Neural cell (in vitro differentiated cells): Measurements from ENCODE around the gene SEC14L1. TPM values are rescaled to one million over a fixed set of nuclear protein-coding genes. Genes with fewer than 3 reads are reported as not detected.

Source experiments
- H2AFZ ChIP-seq: fragments of 200-600, 300-800 bp; sonication (generic), shearing (Covaris generic); 2 replicates; pipeline ENCODE4 v1.6.0; 2014; ENCODE audit warnings: low read depth, mild to moderate bottlenecking, antibody characterized with exemption, low read length, moderate library complexity
- H3F3A ChIP-seq: fragments of 200-600 bp; shearing (Covaris generic); 2 replicates; pipeline ENCODE4 v1.6.1; 2016; ENCODE audit warnings: mild to moderate bottlenecking, moderate library complexity, mixed read lengths, antibody characterized with exemption, low read length; ENCODE audit not compliant: insufficient read depth, poor library complexity, severe bottlenecking
- H3K27ac ChIP-seq: fragments of 200-600, 300-800 bp; sonication (generic), shearing (Covaris generic); 2 replicates; pipeline ENCODE4 v1.5.1; 2014; ENCODE audit warnings: mild to moderate bottlenecking, low read length, moderate library complexity
- H3K27me3 ChIP-seq: fragments of 300-800, 200-600 bp; sonication (generic), shearing (Covaris generic); 2 replicates; pipeline ENCODE4 v1.6.0; 2014; ENCODE audit warnings: mild to moderate bottlenecking, low read depth, low read length, moderate library complexity; ENCODE audit not compliant: insufficient read depth
- H3K36me3 ChIP-seq: fragments of 300-800, 200-600 bp; sonication (generic), shearing (Covaris generic); 2 replicates; pipeline ENCODE4 v1.5.1; 2014; ENCODE audit warnings: mild to moderate bottlenecking, antibody characterized with exemption, low read length, moderate library complexity; ENCODE audit not compliant: insufficient read depth
- H3K4me2 ChIP-seq: fragments of 300-800, 200-600 bp; sonication (generic), shearing (Covaris generic); 2 replicates; pipeline ENCODE4 v1.6.0; 2014; ENCODE audit warnings: mild to moderate bottlenecking, low read length
- H3K4me3 ChIP-seq: fragments of 300-800, 200-600 bp; sonication (generic), shearing (Covaris generic); 2 replicates; pipeline ENCODE4 v1.5.1; 2014; ENCODE audit warnings: mild to moderate bottlenecking, low read length, moderate library complexity
- H3K79me2 ChIP-seq: fragments of 200-600 bp; shearing (Covaris generic); replicated peaks from 2 replicates; pipeline ENCODE4 v1.6.0; 2014; ENCODE audit warnings: mild to moderate bottlenecking, low read length, moderate library complexity; ENCODE audit not compliant: insufficient read depth
- H3K9ac ChIP-seq: fragments of 300-800, 200-600 bp; sonication (generic), shearing (Covaris generic); 2 replicates; pipeline ENCODE4 v1.6.1; 2016; ENCODE audit warnings: mild to moderate bottlenecking, low read length, mixed read lengths
- H3K9me2 ChIP-seq: fragments of 200-600 bp; shearing (Covaris generic); 2 replicates; pipeline ENCODE4 v1.6.1; 2016; ENCODE audit warnings: mild to moderate bottlenecking, low read length, mixed read lengths; ENCODE audit not compliant: insufficient read depth
- H3K9me3 ChIP-seq: fragments of 200-600, 300-800 bp; sonication (generic), shearing (Covaris generic); 2 replicates; pipeline ENCODE4 v1.6.1; 2016; ENCODE audit warnings: mild to moderate bottlenecking, mixed run types, low read length, moderate library complexity, mixed read lengths
- H4K20me1 ChIP-seq: fragments of 200-600 bp; shearing (Covaris generic); 2 replicates; pipeline ENCODE4 v1.6.1; 2016; ENCODE audit warnings: mild to moderate bottlenecking, mixed run types; ENCODE audit not compliant: insufficient read depth
- EP300 ChIP-seq: fragments of 450-650 bp; conservative IDR thresholded peaks from 2 replicates; pipeline ENCODE4 v1.6.1; 2014; ENCODE audit warnings: antibody characterized with exemption, mild to moderate bottlenecking, moderate library complexity; ENCODE audit not compliant: poor library complexity, severe bottlenecking
- EZH2 ChIP-seq: fragments of 200-600, 300-800 bp; shearing (Covaris generic), sonication (generic); IDR thresholded peaks from 2 replicates; pipeline ENCODE4 v1.6.1; 2014; ENCODE audit warnings: antibody characterized with exemption, low read length, borderline replicate concordance, mild to moderate bottlenecking; ENCODE audit not compliant: insufficient read depth, poor library complexity, severe bottlenecking
- MXI1 ChIP-seq: fragments of 450-650 bp; conservative IDR thresholded peaks from 2 replicates; pipeline ENCODE4 v1.6.1; 2014; ENCODE audit warnings: antibody characterized with exemption, mild to moderate bottlenecking; ENCODE audit not compliant: poor library complexity, severe bottlenecking
- POLR2AphosphoS5 ChIP-seq: IDR thresholded peaks from 2 replicates; pipeline ENCODE4 v1.6.1; 2012
- RAD21 ChIP-seq: fragments of 450-650 bp; conservative IDR thresholded peaks from 2 replicates; pipeline ENCODE4 v1.6.1; 2014; ENCODE audit warnings: antibody characterized with exemption, mild to moderate bottlenecking, moderate library complexity
- SMC3 ChIP-seq: fragments of 450-650 bp; conservative IDR thresholded peaks from 2 replicates; pipeline ENCODE4 v1.6.1; 2014; ENCODE audit warnings: antibody characterized with exemption, mild to moderate bottlenecking, moderate library complexity; ENCODE audit not compliant: poor library complexity
- TAF1 ChIP-seq: IDR thresholded peaks from 2 replicates; pipeline ENCODE4 v1.6.1; 2012; ENCODE audit warnings: low read depth
- polyA plus RNA-seq: library from polyadenylated mRNA; depleted of rRNA; stranded (reverse); fragments of >200 nt; gene quantifications from 2 replicates; pipeline ENCODE4 v1.2.3, GENCODE V29; 2014
- TF ChIP-seq, protein P1 (sequence below): IDR thresholded peaks from 2 replicates; pipeline ENCODE4 v1.6.1; 2012; ENCODE audit warnings: borderline replicate concordance
- TF ChIP-seq, protein P2 (sequence below): fragments of 450-650 bp; IDR thresholded peaks from 2 replicates; pipeline ENCODE4 v1.5.1; 2014; ENCODE audit warnings: antibody characterized with exemption, mild to moderate bottlenecking, moderate library complexity; ENCODE audit not compliant: poor library complexity, severe bottlenecking

The SEC14L1 gene
- polyA plus RNA-seq, 1 donor from 2014 or later: 40.4 TPM

DNA sequence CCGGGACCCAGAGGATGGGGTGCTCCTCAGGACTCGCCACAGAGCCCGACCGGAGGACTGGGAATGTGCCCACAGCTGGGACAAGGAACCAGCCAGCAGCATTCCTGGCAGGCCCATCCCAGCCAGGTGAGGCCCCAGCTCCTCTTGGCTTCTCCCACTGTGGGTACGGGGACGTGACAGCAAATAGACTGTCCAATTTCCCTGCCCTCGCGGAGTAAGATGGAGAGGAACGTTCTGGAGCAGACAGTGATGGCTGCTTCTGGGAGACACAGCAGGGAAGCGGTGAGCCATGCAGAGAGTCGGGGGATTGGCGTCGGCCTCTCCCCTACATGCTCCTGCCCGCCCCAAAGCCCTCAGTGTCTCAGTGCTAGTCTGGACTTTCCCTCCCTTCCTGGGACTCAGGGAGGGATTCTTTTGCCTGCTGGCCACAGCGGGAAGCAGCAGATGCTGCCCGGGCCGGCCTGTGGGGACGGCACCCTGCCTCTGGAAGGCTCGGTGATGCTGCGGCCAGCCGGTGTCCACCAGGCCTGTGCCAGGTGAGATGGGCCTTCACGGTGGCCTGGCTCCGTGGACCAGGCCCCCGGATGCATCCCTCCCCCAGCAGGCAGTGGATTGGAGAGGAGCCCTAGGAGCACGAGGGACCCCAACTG lies 89.1 kb downstream of the SEC14L1 start:
- Histone ChIP-seq H4K20me1 (no peaks in the 10 kb centered on the region), H3K4me2 (no peak overlapping the region), H3K79me2 (no peaks in the 10 kb centered on the region), H3K27me3 (no peaks in the 10 kb centered on the region), H3K36me3 (no peaks in the 10 kb centered on the region), H3K9me3 (no peaks in the 10 kb centered on the region), H3K9me2 (no peaks in the 10 kb centered on the region), H3K4me3 (no peak overlapping the region), H3K27ac (no peak overlapping the region), H3F3A (no peaks in the 10 kb centered on the region), H2AFZ (no peak overlapping the region), H3K9ac (no peak overlapping the region)
- TF ChIP-seq, protein P1, sequence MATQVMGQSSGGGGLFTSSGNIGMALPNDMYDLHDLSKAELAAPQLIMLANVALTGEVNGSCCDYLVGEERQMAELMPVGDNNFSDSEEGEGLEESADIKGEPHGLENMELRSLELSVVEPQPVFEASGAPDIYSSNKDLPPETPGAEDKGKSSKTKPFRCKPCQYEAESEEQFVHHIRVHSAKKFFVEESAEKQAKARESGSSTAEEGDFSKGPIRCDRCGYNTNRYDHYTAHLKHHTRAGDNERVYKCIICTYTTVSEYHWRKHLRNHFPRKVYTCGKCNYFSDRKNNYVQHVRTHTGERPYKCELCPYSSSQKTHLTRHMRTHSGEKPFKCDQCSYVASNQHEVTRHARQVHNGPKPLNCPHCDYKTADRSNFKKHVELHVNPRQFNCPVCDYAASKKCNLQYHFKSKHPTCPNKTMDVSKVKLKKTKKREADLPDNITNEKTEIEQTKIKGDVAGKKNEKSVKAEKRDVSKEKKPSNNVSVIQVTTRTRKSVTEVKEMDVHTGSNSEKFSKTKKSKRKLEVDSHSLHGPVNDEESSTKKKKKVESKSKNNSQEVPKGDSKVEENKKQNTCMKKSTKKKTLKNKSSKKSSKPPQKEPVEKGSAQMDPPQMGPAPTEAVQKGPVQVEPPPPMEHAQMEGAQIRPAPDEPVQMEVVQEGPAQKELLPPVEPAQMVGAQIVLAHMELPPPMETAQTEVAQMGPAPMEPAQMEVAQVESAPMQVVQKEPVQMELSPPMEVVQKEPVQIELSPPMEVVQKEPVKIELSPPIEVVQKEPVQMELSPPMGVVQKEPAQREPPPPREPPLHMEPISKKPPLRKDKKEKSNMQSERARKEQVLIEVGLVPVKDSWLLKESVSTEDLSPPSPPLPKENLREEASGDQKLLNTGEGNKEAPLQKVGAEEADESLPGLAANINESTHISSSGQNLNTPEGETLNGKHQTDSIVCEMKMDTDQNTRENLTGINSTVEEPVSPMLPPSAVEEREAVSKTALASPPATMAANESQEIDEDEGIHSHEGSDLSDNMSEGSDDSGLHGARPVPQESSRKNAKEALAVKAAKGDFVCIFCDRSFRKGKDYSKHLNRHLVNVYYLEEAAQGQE: no peak
- no peak for TF ChIP-seq RAD21
- no peak for TF ChIP-seq MXI1
- no peak for TF ChIP-seq EZH2

DNA sequence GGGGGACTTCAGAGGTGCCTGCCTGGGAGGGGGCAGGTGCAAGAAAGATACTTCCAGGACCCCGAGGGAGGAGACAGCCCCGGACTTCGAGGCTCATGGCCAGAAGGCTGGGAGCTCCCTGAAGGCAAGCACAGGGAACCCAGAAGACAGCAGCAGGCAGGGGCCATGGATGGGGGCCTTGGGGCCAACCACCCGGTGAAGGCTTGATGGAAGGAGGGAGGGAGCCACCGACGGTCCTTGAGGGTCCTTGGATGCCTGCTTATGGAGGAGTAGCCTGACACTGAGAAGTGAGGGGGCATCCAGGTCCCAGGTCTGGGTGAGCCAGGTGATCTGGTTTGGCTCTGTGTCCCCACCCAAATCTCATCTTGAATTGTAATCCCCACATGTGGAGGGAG lies 89.7 kb downstream of the SEC14L1 start:
- no peaks in the 10 kb centered on the region for H3F3A ChIP-seq
- no peaks in the 10 kb centered on the region for H3K9me3 ChIP-seq
- H3K27ac ChIP-seq: no peak overlapping the region
- no peak overlapping the region for H2AFZ ChIP-seq
- no peaks in the 10 kb centered on the region for H3K79me2 ChIP-seq
- no peaks in the 10 kb centered on the region for H3K36me3 ChIP-seq
- no peaks in the 10 kb centered on the region for H3K27me3 ChIP-seq
- no peak overlapping the region for H3K9ac ChIP-seq
- no peaks in the 10 kb centered on the region for H3K9me2 ChIP-seq
- TF ChIP-seq EP300 (no peak), SMC3 (no peak), POLR2AphosphoS5 (no peak), TAF1 (no peak), MXI1 (no peak), EZH2 (no peak), RAD21 (no peak)
- TF ChIP-seq, protein P2, sequence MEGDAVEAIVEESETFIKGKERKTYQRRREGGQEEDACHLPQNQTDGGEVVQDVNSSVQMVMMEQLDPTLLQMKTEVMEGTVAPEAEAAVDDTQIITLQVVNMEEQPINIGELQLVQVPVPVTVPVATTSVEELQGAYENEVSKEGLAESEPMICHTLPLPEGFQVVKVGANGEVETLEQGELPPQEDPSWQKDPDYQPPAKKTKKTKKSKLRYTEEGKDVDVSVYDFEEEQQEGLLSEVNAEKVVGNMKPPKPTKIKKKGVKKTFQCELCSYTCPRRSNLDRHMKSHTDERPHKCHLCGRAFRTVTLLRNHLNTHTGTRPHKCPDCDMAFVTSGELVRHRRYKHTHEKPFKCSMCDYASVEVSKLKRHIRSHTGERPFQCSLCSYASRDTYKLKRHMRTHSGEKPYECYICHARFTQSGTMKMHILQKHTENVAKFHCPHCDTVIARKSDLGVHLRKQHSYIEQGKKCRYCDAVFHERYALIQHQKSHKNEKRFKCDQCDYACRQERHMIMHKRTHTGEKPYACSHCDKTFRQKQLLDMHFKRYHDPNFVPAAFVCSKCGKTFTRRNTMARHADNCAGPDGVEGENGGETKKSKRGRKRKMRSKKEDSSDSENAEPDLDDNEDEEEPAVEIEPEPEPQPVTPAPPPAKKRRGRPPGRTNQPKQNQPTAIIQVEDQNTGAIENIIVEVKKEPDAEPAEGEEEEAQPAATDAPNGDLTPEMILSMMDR: no peak
- TF ChIP-seq, protein P1: no peak
- H3K4me2 ChIP-seq: no peak overlapping the region
- no peaks in the 10 kb centered on the region for H4K20me1 ChIP-seq
- H3K4me3 ChIP-seq: no peak overlapping the region
